IPS-15b (cell line): ENCODE results near the gene RHOV.

Experiments used
- H3K27me3 ChIP-seq: one replicate; pipeline ENCODE4 v1.6.1; 2013; ENCODE audit warnings: low read length; ENCODE audit not compliant: control insufficient read depth, insufficient read depth
- H3K36me3 ChIP-seq: one replicate; pipeline ENCODE4 v1.6.1; 2013; ENCODE audit warnings: low read length; ENCODE audit not compliant: control insufficient read depth, insufficient read depth
- H3K4me1 ChIP-seq: one replicate; pipeline ENCODE4 v1.6.1; 2013; ENCODE audit warnings: mild to moderate bottlenecking, low read length; ENCODE audit not compliant: control insufficient read depth, insufficient read depth
- H3K4me3 ChIP-seq: one replicate; pipeline ENCODE4 v1.5.1; 2013; ENCODE audit warnings: low read depth, low read length
- H3K9ac ChIP-seq: one replicate; pipeline ENCODE4 v1.6.1; 2013; ENCODE audit warnings: low read depth, mild to moderate bottlenecking, low read length
- H3K9me3 ChIP-seq: one replicate; pipeline ENCODE4 v1.6.1; 2013; ENCODE audit warnings: mild to moderate bottlenecking, low read length; ENCODE audit not compliant: control insufficient read depth, insufficient read depth

The RHOV gene

DNA sequence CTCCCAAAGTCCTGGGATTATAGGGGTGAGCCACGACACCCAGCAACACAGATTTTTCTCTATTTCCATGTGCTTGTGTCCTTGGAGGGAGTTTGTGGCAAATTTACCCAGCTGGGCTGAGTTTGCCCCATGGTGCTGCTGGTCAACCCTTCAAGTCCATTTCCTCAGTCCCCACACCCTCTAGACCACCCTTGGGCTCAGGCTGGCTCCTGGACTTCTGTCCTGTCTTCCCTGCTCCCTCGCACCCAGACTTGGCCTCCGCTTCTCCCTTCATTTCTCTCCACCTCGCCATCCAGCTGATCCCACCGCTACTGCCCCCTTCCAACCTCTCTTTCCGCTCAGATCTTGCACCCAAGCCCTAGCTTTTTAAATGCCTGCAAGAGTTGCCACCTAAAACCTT lies 7.3 kb upstream of the RHOV start:
- H3K36me3 ChIP-seq, result no peaks in the 10 kb centered on the region
- H3K27me3 ChIP-seq, result no peaks in the 10 kb centered on the region
- no peaks in the 10 kb centered on the region for H3K4me1 ChIP-seq
- H3K9ac ChIP-seq, result no peak overlapping the region
- H3K9me3 ChIP-seq, result no peaks in the 10 kb centered on the region
- H3K4me3 ChIP-seq, result no peak overlapping the region

DNA sequence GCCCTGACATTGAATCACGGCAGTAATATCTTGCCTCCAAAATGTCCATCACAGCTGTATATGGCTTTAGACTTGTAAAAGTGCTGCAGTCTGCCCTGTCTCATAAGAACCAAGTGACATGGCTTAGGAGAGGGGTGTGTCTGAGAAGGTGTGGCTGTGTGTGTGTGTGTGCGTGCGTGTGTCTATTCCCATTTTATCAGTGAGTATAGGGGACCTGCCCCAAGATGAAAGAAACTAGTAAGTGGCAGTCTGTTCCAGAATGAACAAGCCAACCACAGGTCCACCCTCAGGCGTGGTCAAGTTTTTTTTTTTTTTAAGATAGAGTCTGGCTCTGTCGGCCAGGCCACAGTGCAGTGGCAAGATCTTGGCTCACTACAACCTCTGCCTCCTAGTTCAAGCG lies 5.6 kb upstream of the RHOV start:
- Histone ChIP-seq H3K36me3 (no peaks in the 10 kb centered on the region), H3K4me3 (no peak overlapping the region), H3K27me3 (no peaks in the 10 kb centered on the region), H3K9me3 (no peaks in the 10 kb centered on the region), H3K4me1 (peaks cover under 1% of the 10 kb centered on the region), H3K9ac (no peak overlapping the region)

DNA sequence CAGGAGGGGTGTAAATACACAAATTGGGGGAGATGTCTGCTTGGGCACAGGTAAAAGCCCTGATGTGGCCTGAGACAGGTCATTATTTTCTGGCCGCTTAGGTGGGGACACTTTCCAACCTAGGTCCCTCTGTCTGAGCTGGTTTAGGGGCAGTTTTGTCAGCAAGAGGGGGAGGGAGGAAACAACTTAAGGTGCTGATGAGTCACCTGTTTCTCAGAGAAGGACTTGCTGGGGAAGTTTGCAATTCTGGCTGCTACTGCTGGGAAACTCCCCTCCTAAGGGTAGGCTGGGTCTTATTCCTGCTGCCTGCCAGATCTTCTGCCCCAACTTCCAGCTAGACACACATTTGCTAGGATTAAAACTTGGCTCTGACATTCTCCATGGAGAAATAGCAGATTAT lies 4.8 kb upstream of the RHOV start:
- Histone ChIP-seq H3K27me3 (no peaks in the 10 kb centered on the region), H3K36me3 (no peaks in the 10 kb centered on the region), H3K4me1 (peaks cover 3% of the 10 kb centered on the region), H3K9me3 (no peaks in the 10 kb centered on the region), H3K4me3 (no peak overlapping the region), H3K9ac (no peak overlapping the region)

DNA sequence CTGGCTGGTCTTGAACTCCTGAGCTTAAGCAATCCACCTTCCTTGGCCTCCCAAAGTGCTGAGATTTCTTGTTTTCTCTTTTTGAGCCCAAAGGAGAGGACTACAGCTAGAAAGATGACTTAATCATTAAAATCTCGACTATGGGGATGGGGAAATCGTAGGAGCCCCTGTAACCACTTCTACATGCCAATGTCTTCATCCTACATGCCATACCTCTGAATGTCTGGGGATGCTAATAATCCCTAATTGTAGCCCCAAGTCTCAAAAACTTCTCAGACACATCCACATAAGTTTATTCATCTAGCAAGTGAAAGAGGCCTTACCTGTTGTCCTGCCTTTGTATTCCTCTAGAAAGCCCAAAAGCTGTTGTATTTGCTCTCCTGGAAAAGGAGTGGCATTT lies 3.7 kb upstream of the RHOV start:
- H3K27me3 ChIP-seq, result no peaks in the 10 kb centered on the region
- H3K9me3 ChIP-seq, result no peaks in the 10 kb centered on the region
- no peaks in the 10 kb centered on the region for H3K36me3 ChIP-seq
- H3K9ac ChIP-seq, result no peak overlapping the region
- H3K4me1 ChIP-seq, result peaks cover 10% of the 10 kb centered on the region
- H3K4me3 ChIP-seq, result no peak overlapping the region

DNA sequence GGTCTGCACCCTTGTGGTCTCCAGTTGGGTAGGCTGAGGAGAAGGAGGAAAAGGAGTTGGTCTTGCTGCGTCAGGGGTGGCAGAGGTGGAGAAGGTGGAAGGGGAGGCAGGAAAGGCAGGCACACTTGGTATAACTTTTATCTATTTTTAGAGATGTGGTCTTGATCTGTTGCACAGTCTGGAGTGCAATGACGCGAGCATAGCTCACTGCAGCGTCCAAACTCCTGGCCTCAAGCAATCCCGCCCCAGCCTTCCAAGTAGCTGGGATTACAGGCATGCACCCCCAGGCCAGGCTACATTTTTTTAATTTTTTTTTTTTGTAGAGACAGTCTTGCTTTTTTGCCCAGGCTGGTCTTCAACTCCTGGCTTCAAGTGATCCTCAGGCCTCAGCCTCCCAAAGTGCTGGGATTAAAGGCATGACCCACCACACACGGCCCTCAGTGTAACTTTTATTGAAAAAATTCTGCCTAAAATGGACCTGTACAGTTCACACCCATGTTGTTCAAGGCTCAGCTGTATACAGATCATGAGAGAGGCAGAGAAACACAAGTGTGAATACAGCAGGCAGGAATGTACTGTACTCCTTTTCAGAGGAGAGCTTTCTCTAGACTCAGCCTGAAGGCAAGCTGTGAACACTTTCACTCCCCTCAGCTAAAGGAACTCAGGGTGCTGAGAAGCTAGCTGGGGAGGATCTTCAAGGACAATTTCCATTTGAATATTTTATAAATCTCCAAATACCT lies 2.1 kb upstream of the RHOV start:
- Histone ChIP-seq H3K4me3 (no peak overlapping the region), H3K4me1 (peaks cover 22% of the 10 kb centered on the region), H3K27me3 (no peaks in the 10 kb centered on the region), H3K36me3 (no peaks in the 10 kb centered on the region), H3K9me3 (no peaks in the 10 kb centered on the region), H3K9ac (no peak overlapping the region)

DNA sequence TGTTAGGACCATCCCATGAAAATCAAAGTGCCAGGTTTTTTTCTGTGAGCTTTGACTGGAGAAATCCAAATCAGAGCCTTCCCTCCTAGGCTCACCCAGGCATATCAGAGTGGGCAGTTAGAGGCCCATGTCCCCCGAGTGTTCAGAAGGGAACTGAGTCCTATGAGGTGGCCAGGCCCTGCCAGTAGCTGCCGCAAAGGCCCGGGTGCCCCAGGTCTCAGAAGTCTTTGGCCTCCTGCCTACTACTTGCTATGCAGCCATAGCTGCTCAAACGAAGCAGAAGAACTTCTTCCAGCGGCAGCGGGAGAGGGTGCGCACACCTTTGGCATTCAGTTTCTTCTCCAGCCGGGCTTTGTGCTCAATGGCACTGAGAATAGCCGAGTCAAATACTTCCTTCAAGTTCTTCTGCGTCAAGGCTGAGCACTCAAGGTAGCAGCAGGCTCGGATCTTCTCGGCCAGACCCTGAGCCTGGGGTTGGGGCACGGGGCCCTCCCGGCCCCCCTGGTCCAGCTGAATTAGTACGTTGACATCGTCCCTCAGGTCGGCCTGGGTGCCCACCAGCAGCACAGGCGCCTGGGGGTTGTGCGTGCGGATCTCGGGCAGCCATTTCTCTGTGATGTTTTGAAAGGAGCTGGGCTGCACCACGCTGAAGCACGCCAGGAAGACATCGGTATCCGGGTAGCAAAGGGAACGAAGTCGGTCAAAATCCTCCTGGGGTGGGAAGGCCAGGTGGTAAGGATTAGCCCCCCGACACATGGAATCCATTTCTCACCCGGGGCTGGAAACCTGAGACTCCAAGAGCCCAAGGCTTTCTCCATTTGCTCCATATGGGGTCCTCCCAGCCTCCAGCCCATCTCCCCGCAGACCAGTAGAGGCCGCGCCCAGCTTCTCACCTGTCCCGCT lies 992 bp downstream of the RHOV start:
- H3K4me1 ChIP-seq, result peaks cover 23% of the 10 kb centered on the region
- H3K36me3 ChIP-seq, result no peaks in the 10 kb centered on the region
- peak overlapping the region; percentile 67 for H3K4me3 ChIP-seq
- no peak overlapping the region for H3K9ac ChIP-seq
- no peaks in the 10 kb centered on the region for H3K27me3 ChIP-seq
- H3K9me3 ChIP-seq, result no peaks in the 10 kb centered on the region

DNA sequence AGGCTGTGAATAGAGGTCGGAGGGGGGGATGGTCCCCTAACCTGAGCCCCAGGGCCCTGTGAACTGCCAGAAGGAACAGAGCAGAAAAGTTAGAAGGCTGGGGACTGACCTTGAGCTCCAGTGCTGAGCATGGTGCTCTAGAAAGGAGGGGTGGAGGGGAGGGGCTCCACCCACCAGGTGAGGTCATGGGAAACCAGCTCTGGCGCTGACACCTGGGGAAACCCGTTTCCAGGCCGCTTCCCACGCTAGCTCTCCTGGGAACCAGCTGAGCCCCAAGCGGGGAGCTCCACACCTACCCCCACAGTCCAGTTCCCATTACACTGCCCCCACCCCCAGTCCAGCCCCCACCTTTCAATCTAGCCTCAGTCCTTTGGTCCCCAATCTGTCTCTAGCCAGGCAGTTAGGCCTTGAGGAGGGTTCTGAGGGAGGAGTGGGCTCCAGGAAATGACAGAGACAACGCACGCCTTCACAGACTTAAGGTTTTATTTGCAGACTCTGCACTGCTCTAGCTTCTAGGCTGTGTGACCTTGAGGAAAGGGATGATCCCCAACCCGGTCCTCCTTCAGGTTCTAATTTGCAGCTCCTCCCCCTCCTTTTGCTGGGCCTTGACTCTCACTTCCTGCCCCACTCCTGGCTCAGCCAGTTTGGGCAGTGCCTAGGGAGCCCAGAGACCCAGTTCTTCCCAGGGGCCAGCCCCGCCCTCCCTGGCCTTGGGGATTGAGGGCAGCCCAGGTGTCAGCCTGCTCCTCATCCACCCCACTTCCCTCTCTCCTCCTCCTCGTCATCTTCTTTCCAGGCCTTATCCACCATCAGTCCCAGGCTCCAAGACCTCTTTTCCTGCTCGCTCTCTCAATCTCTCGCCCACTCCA lies 2.1 kb downstream of the RHOV start:
- H3K4me3 ChIP-seq, result peak overlapping the region; percentile 22
- no peaks in the 10 kb centered on the region for H3K27me3 ChIP-seq
- H3K9me3 ChIP-seq, result no peaks in the 10 kb centered on the region
- H3K9ac ChIP-seq, result no peak overlapping the region
- H3K36me3 ChIP-seq, result no peaks in the 10 kb centered on the region
- H3K4me1 ChIP-seq, result peaks cover 23% of the 10 kb centered on the region

DNA sequence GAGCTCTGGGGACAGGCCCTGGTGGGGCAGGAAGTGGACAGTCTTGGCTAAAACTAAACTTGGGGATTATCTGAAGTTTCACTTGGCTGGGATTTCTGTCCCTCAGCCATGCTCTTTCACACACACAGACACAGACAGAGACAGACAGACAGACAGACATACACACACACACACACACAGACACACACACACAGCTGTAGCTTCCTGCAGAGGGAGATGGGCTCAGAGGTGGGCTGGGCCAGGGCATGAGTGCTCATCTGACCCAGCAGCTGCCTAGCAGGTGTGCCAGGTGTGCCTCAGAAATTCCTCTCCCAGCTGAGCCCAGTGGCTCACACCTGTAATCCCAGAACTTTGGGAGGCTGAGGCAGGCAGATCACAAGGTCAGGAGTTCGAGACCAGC lies 3.3 kb downstream of the RHOV start:
- H3K27me3 ChIP-seq, result no peaks in the 10 kb centered on the region
- no peaks in the 10 kb centered on the region for H3K36me3 ChIP-seq
- no peak overlapping the region for H3K4me3 ChIP-seq
- H3K4me1 ChIP-seq, result peaks cover 23% of the 10 kb centered on the region
- H3K9ac ChIP-seq, result no peak overlapping the region
- no peaks in the 10 kb centered on the region for H3K9me3 ChIP-seq

DNA sequence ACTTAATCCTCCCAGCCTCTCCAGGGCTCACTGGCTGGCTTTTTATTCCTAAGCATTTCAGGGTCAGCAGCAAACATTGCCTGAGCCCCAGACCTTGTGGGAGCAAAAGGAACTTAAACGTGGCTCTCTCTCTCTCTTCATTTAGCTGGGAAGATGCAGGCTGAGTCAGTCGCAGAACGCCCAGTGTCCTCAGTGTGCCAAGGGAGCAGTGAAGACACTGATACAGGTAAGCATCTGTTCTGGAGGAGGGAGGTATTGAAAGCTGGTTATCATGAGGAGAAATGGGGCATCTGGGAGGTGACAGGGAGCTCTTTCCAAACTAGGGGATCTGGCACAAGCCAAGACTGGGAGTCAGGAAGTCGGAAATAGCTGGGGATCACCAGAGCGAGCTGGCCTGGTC lies 4.3 kb downstream of the RHOV start:
- Histone ChIP-seq H3K9ac (no peak overlapping the region), H3K4me1 (peaks cover 23% of the 10 kb centered on the region), H3K27me3 (no peaks in the 10 kb centered on the region), H3K36me3 (no peaks in the 10 kb centered on the region), H3K9me3 (no peaks in the 10 kb centered on the region), H3K4me3 (no peak overlapping the region)

DNA sequence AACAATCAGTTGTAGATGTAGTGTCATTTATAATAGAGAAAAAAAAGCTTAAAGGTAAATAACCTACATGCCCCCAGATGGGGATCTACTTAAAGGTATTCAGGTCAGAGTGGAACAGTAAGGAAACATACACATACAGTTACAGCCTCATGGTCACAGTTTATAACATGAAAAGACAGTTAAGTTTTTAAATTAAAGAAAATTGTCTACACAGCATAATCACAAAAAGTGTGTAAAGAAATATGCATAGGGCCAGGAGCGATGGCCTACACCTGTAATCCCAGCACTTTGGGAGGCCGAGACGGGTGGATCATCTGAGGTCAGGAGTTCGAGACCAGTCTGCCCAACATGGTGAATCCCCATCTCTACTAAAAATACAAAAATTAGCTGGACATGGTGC lies 6.8 kb downstream of the RHOV start:
- H3K4me3 ChIP-seq, result no peak overlapping the region
- no peak overlapping the region for H3K9ac ChIP-seq

DNA sequence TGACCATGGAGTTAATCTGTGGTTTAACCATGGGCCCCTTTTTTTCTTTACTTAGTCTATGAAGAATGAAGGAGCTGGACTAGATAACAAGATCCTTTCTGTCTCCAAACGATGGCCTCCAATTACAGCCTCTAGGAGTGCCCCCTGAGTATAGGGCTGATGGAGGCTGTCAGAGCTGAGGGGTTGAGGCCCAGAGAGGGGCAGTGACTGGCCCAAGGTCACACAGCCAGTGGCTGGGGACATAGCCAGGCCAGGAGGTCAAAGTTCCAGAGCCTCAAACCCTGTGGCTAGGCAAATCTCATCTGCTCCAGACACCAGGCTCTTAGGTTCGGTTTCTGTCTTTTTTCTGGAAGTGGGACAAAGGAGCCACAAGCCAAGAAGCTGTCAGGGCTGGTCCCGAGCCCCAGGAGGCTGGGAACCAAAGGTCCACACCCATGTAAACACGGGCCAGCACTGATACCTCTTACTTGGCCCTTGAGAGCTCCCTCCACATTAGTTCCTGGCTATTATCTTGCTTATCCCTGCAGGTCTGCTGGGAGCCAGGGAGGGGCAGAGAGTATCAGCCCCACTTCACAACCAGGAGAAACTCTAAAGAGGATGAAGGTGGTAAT lies 10.3 kb downstream of the RHOV start:
- Histone ChIP-seq H3K27me3 (no peaks in the 10 kb centered on the region), H3K9me3 (no peaks in the 10 kb centered on the region), H3K36me3 (no peaks in the 10 kb centered on the region), H3K9ac (no peak overlapping the region), H3K4me1 (no peaks in the 10 kb centered on the region), H3K4me3 (no peak overlapping the region)

More for the DNA sequence above, 6.8 kb downstream of the RHOV start:
- peaks cover 9% of the 10 kb centered on the region for H3K4me1 ChIP-seq
- H3K27me3 ChIP-seq, result no peaks in the 10 kb centered on the region
- no peaks in the 10 kb centered on the region for H3K36me3 ChIP-seq
- H3K9me3 ChIP-seq, result no peaks in the 10 kb centered on the region
